NCI-H2171 (cell line): Measurements from ENCODE around the gene RFWD3.

Source experiments
- DNase-seq: peaks from one replicate; lab custom pipeline; 2025; lab: John Stamatoyannopoulos, UW

The RFWD3 gene

GRCh38 chr16:74622005-74622404 is 44.7 kb downstream of the RFWD3 start:
- DNase-seq: no peak

GRCh38 chr16:74617206-74617788 is 49.4 kb downstream of the RFWD3 start:
- DNase-seq: no peak

DNA sequence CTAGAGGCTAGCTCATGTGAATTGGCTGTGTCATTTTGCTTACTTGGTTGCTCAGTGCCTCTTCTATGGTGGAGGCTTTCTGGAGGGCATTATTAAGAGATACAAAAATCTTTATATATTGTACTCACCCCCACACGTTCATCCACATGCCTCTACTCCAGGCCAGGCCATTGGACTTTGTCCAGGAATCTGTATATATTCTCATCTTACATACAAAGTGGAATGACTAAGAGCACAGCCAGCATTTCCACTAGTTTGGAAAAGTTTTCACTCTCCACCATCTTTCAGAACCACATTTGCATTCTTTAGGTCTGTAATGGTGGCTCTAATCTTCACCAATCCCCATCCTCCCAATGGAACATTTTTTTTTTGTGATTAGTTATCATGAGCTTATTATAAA is 55.0 kb downstream of the RFWD3 start:
- no peak for DNase-seq

DNA sequence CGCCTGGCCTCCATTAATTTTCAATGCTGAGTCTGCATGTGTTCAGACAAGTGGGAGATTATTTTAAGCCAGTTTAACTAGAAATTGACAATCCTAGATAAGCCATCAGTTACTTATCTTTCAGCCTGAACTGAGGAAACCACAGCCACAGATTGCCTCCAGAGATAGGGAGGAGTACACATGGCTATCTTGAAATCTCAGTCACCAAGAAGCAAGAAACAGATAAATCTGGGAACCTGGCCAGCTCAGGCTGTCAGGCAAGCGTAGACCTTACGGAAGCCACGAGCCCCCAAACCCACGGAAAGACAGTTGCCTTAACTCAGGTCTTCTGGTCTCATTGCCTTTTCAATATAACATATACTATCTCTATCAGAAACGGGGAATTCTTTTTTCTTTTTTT is 57.7 kb downstream of the RFWD3 start:
- no peak for DNase-seq

DNA sequence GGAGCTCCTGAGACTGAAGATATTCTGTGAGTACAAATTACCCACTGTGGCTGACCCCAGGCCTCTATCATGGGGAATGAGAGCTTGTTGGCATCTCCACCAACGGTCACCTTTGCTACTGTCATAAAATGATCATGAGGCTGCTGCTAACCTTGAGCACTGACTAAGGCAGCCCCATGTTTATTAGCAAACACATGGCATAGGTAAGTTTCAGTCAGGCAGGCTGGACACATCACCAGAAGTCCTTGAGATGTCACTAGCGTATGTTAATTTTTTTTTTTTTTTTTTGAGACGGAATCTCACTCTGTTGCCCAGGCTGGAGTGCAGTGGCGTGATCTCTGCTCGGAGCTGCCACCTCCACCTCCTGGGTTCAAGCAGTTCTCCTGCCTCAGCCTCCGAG is 58.3 kb downstream of the RFWD3 start:
- DNase-seq: no peak

- no peak for DNase-seq
Measured at GRCh38 chr16:74607962-74608356, 58.7 kb downstream of the RFWD3 start.

DNA sequence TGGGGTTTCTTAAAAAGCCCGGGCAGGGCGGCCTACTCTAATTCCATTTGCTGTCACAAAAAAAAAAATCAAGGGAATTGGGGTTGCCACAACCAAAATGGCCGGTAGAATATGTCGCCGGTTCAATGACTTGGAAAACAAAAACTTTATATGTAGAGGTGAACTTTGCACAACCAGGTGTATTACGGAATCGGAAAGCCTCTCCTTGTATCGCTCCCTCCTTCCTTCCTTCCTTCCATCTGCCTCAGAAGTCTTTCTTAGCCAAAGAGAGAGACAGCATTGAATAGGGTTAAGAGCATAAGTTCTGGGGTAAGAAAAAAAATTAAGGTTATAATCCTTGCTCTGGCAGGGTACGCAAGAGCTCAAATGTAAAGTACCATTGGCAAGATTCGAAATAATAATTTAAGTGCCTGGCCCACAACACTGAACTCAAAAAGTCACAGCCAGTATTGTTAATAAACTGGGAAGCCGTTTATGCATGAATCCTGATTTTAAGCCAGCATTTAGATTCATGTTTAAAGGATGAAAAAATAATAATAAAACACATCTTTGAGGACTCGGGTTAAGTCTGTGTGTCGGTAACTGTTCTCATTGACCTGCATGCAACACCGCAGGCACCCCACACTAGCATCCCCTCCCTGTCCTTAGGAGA is 59.2 kb downstream of the RFWD3 start:
- no peak for DNase-seq

GRCh38 chr16:74606521-74607309 is 60.0 kb downstream of the RFWD3 start, which contains the start of gene GLG1:
Gene GLG1 (minus strand): TSS chr16:74607114. CDS start chr16:74607094, 20 bp downstream.
- DNase-seq: peak; percentile 93

- no peak for DNase-seq
Measured at GRCh38 chr16:74605746-74606520, 60.7 kb downstream of the RFWD3 start.

DNA sequence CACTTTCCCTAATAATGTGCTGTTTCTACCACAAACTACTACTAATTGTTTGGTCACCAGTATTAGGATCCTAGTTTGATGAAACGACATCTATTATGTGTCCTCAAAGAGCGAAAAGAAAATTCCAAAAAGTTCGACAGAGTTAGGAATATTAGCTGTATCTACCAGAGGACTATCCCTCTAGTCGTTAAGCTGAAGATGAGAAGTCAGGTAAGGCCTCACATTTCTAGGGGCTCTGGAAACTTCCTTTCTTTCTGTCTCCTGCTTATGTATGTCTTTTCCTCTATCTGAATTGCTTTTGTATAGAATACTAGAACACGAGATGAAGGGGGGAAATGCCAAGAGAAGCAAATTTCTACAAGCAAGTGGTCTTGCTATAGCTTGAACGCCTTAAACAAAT is 61.3 kb downstream of the RFWD3 start:
- no peak for DNase-seq

GRCh38 chr16:74603848-74604247 is 62.8 kb downstream of the RFWD3 start:
- DNase-seq: no peak

DNA sequence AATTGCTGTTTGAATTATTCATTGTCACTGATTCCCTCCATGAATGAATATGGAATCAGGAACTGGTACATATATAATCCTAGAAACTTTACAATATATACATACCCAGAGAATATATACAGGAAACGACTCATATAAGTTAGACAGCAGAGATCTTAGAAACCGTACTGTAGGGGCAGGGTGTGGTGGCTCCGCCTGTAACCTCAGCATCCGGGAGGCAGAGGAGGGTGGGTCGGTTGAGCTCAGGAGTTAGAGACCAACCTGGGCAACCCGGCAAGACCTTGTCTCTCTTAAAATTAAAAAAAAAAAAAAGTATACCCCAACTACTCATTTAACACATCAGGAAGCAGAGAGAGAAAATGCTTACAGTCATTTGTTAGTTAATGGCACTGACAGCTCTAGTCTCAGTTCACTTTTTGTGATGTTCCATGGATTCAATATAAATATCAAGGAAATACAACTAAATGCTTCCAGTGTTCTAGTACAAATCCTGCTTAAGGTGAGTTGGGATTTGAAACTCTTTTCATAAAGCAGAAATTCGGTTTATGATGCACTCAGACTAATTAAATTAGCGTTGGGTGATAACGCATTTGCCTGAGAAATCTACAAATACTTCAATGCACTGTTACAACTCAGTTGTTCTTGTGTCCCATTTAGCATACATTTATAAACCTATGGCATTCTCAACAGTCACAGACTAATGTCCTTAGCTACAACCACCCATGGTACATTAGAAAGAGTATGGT is 65.4 kb downstream of the RFWD3 start:
- DNase-seq: no peak

GRCh38 chr16:74596586-74596985 is 70.1 kb downstream of the RFWD3 start:
- DNase-seq: no peak

- no peak for DNase-seq
Measured at GRCh38 chr16:74592847-74593246, 73.8 kb downstream of the RFWD3 start.

- no peak for DNase-seq
Measured at GRCh38 chr16:74591876-74592650, 74.6 kb downstream of the RFWD3 start.

DNA sequence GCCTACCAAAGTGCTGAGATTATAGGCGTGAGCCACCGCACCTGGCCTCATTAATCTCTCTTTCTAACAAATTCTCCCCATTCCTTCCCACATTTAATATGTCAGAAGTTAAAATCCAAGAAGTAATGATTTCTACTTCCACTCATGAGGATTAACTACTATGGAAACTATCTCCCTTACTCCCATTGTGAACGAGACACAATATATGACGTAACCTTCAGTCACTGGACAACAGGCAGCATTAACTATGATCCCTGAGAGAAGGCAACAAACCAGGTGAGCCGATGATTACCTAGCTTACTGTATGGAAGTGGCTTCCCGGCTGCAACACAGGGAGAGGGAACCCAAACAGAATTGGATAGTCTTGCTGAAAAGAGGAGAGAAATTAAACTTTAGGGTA is 79.7 kb downstream of the RFWD3 start:
- DNase-seq: no peak

GRCh38 chr16:74585846-74586443 is 80.7 kb downstream of the RFWD3 start:
- no peak for DNase-seq

GRCh38 chr16:74583926-74584666 is 82.6 kb downstream of the RFWD3 start:
- DNase-seq: no peak

DNA sequence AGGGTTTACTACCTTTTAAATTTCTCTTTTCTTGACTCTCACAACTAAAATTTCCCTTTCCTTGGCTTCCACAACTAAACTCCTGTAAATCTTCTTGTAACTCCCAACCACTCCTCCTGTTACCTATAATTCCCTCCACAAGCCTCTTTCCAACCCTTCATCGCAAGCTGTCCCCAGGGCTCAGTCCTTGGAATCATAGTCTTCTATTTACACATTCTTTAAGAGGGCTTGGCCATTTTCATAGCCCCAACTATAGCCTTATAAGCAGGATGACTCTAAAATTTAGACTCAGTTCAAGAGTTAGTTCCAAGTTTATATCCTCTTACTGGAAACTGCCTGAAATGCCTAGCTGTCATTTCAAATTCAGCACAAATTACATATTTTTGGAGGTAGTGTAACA is 83.7 kb downstream of the RFWD3 start:
- DNase-seq: no peak

- no peak for DNase-seq
Measured at GRCh38 chr16:74580833-74581232, 85.8 kb downstream of the RFWD3 start.
